NT2/D1 (cell line): ENCODE data around the gene NRP1.

Experiments used
- SUZ12 ChIP-seq: IDR thresholded peaks from 2 replicates; pipeline ENCODE4 v1.6.1; 2011; ENCODE audit not compliant: insufficient read length, insufficient read depth; ENCODE audit errors: extremely low read depth
- YY1 ChIP-seq: IDR thresholded peaks from 2 replicates; pipeline ENCODE4 v1.6.1; 2011; ENCODE audit not compliant: insufficient read length, insufficient read depth
- ZNF274 ChIP-seq: IDR thresholded peaks from 2 replicates; pipeline ENCODE4 v1.6.1; 2011; ENCODE audit warnings: mild to moderate bottlenecking, low read depth, low read length

GRCh38 chr10:33345236-33345635, 10.8 kb upstream of the NRP1 start:
- TF ChIP-seq ZNF274: no peak
- no peak for TF ChIP-seq YY1
- TF ChIP-seq SUZ12: no peak
